Activated T-helper 9 cell treated with anti-CD3 and anti-CD28 coated beads, Interleukin-2, amount 50 U/mL, for 16 hours (primary cell): Measurements from ENCODE around the gene ATP5PB.

Source experiments
- DNase-seq: peaks from one replicate; pipeline ENCODE4 v3.0.0-alpha.2; 2020; ENCODE audit warnings: low read depth

The ATP5PB gene

GRCh38 chr1:111507411-111508201, 58.3 kb downstream of the ATP5PB start:
- DNase-seq, result peak; percentile 31

- DNase-seq, result no peak
Observed at GRCh38 chr1:111509997-111510375, 60.7 kb downstream of the ATP5PB start.

GRCh38 chr1:111511370-111511769, 62.1 kb downstream of the ATP5PB start:
- DNase-seq, result no peak
